Measurements from ENCODE around the gene RHBDL1. TPM values are rescaled to one million over a fixed set of nuclear protein-coding genes. Genes with fewer than 3 reads are reported as not detected.

The RHBDL1 gene
- total RNA-seq (2021; ENCODE audit: unreplicated experiment) (12.7 TPM), Bru-seq, nascent RNA (percentile 49 among the genes with signal in this experiment), BruChase-seq, experiment 1, labeled RNA remaining after a 6-hour chase (percentile 84 among the genes with signal in this experiment), BruChase-seq, experiment 2, labeled RNA remaining after a 2-hour chase (percentile 69 among the genes with signal in this experiment)
- polyA plus RNA-seq (2012): 8.9 and 10.5 TPM in 2 replicates
- long read RNA-seq, partial matches to known transcripts: 6 of 16 reads
- long read RNA-seq, other reads (novel, unspliced or antisense): 10 of 16 reads

GRCh38 chr16:674968-675883, at the start of gene RHBDL1:
Gene RHBDL1 (plus strand): TSS chr16:675671. CDS start chr16:675791, 120 bp downstream.
- no peak within 1 kb of the TSS for H3K4me3 ChIP-seq (replicated peaks in 1 of 2; ENCODE audit: low read depth in 1 of 2, low read length in 2 of 2)

More at GRCh38 chr16:674968-675883, at the start of gene RHBDL1:
- no peaks in the 10 kb centered on the region for H4K20me1 ChIP-seq (ENCODE audit: insufficient read depth)
- no peak for ATAC-seq
- H2AFZ ChIP-seq (ENCODE audit: low read depth, low read length, poor library complexity, severe bottlenecking): no peak within 1 kb of the TSS
- DNase-seq (ENCODE audit: low read depth, low spot score): no peak
- ChIA-PET RAD21 (ENCODE audit: low non-redundant PET in 1 of 2, low total read pairs in 2 of 2, uncharacterized antibody in 2 of 2, unreplicated experiment in 2 of 2) (interaction anchor here in 1 of 2 experiments (0.6 kb wide), 1 partner anchor 536 kb away, joined by 3 read pairs; no protein-coding TSS in a partner anchor), POLR2A (no interaction called here), CTCF (no interaction called here)
- H3K27ac ChIP-seq (ENCODE audit: low read depth, low read length): no peak within 1 kb of the TSS
- no peaks in the 10 kb centered on the region for H3K27me3 ChIP-seq (ENCODE audit: insufficient read depth, low read length)
- peaks cover 0 to 4% of the 10 kb centered on the region in 2 experiments; a peak in 1 of 4 replicates for H3K36me3 ChIP-seq (ENCODE audit: control insufficient read depth in 1 of 2, insufficient read depth in 2 of 2, low read length in 2 of 2)
- TF ChIP-seq EGR1 (IDR thresholded peaks at IDR 0.05; ENCODE audit: low read depth): no peak
- no peak for TF ChIP-seq ELF1 (IDR thresholded peaks at IDR 0.05; ENCODE audit: borderline replicate concordance, low read depth)
- no peak for TF ChIP-seq JUND (IDR thresholded peaks at IDR 0.05)
- no peak for TF ChIP-seq SP1 (IDR thresholded peaks at IDR 0.05; ENCODE audit: low read depth)
- no peak for TF ChIP-seq ZBTB33 (IDR thresholded peaks at IDR 0.05; ENCODE audit: extremely low read depth, insufficient replicate concordance, low read length)
- TF ChIP-seq MAX (IDR thresholded peaks at IDR 0.05): no peak
- no peak for TF ChIP-seq EZH2 (IDR thresholded peaks at IDR 0.05)
- no peak for TF ChIP-seq ZNF274 (IDR thresholded peaks at IDR 0.05; ENCODE audit: low read depth, low read length)
- no peak for TF ChIP-seq FOSL1 (IDR thresholded peaks at IDR 0.05; ENCODE audit: low read depth)
- no peak for TF ChIP-seq REST (IDR thresholded peaks at IDR 0.05; ENCODE audit: low read depth)
- TF ChIP-seq YY1 (IDR thresholded peaks at IDR 0.05; ENCODE audit: extremely low read depth, insufficient replicate concordance, low read depth, low read length): no peak
- no peak for TF ChIP-seq RAD21 (IDR thresholded peaks at IDR 0.05; ENCODE audit: low read depth)
- TF ChIP-seq SRF (IDR thresholded peaks at IDR 0.05; ENCODE audit: low read depth): no peak
- no peak within 1 kb of the TSS for H3K9ac ChIP-seq (ENCODE audit: low read length)
- no TSS peak for BruUV-seq (replicated peaks)
- H3K4me2 ChIP-seq (ENCODE audit: low read length): no peak within 1 kb of the TSS
- H3K79me2 ChIP-seq (ENCODE audit: insufficient read depth, low read length): peaks cover 3% of the 10 kb centered on the region; the same call in 1 of the 2 replicates
- H3K9me2 ChIP-seq (ENCODE audit: insufficient read depth): no peaks in the 10 kb centered on the region
- H3K4me1 ChIP-seq (ENCODE audit: control insufficient read depth in 1 of 2, insufficient read depth in 2 of 2, low read length in 2 of 2): peaks cover 0 to 7% of the 10 kb centered on the region in 2 experiments; a peak in 1 of 4 replicates
- intact Hi-C loops (cut with micrococcal nuclease): no loop called here
- H3K9me3 ChIP-seq (ENCODE audit: control insufficient read depth in 1 of 2, insufficient read depth in 1 of 2, low read depth in 1 of 2, low read length in 2 of 2): no peaks in the 10 kb centered on the region

Measured in HCT116 (cell line).